ENCODE results near the gene MED13L.

MED13L gene

DNA sequence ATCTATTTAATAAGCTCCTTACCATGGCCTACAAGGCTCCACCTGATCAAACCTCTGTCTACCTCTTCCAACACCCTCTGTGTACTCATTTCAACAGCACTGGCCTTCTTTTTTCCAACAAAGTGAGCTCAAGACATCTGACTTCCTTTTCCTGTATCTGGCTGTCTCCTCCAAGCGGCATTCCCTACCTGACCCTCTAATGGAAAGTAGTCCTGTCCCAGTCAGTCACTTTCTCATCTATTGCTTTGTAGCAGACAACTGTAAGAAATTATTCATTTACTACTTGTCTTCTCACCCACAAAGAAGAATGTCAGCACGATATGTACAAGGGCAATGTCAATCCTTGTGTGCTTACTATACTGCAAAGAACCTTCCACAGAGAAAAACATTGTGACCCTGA is 149.6 kb downstream of the MED13L start:
- DNase-seq (ENCODE audit: low spot score): no peak

DNA sequence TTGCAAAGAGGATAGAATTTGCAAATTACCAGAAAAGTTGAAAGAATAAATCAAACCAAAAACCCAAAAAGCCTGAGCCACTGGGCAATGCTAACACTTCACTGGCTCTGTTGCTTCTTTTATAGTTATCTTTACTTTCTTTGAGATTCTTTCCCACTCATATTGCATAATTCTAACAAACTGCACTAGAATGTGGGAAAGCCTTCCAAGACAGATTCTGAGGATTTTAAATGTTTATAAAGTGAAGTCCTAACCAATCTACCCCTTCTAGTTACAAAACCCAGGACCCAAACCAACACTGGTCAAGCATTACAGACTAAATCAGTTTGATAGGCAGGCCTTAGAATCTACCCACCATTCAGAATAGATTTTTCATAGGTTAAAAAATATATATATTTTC is 150.9 kb downstream of the MED13L start:
- DNase-seq (ENCODE audit: low spot score): no peak

DNA sequence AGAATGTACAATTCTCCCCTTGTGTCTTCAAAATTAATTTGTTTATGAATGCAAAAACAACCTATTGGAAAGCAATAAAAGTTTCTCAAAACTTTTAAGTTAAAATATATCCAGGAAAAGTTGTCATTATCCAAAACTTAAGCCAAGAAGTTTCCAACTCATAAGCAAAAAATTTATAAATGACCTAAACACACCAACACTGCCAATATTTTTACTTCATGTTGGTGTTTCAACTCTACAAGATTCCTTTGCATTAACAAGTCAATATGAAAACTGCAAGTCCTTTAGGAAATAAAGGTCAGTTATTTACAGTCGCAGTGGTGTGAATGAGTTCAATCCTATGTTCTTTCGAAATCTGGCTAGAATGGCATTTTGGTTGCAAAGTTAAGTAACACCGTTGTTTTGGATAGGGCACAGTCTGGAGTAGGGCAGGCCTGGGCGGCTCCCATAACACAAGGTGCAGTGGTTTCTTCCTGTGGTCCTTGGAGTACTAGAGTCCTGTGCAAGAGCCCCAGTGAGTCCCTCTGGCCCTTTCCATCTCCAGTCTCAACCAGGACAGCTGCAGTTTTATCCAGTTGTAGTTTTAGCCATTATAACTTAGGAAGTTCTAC is 151.4 kb downstream of the MED13L start:
- no peak for DNase-seq (ENCODE audit: low spot score)

DNA sequence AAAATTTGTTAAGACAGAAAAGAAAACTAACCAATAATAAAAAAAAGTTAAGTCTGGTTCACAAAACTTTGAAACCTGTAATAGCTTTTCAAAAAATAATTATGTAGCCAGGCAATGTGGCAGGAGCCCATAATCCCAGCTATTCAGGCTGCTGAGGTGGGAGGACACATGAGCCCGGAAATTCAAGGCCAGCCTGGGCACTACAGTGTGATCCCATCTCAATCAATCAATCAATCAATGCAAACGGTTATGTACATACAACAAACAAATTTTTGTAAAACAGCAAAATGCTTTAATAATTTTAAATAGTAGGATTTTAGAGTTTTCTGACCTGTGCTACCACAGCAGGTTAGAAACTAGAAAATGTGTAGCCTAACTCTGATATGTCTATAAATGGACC is 152.4 kb downstream of the MED13L start:
- DNase-seq (ENCODE audit: low spot score): no peak

DNA sequence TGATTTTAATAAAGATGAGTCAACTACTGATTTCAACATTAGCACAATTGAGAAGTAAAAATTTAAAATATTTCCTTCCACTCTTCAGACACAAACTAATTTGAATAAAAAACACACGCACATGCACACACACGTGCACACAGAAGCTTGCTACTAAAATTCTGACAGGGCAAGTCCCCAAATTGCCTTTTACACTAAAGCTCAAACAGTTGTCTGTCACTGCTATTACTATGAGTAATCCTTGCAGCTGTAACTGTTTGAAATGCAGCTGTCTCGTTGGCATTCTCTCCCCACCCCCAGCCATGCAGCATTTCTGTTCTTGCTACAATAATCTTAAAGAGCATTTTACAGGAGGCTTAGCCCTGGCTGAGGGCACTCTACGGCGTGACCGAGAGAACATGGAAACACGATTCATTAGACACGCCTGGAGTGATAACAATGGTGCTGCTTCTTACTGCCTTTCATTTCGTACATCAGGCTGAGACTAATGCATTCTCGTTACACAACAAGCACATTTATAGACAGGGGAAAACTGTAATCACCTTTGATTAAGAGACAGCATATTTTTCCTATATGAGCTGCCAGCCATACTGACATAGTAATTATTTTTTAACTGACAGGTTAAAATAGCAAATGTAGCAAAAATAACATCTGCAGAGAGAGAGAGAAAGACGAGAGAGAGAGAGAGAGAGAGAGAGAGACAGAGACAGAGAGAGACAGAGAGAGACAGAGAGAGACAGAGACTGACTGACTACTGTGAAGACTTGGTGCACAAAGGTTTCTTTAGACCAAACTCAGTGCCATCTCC is 153.8 kb downstream of the MED13L start:
- DNase-seq (ENCODE audit: low spot score): peak; percentile 57

DNA sequence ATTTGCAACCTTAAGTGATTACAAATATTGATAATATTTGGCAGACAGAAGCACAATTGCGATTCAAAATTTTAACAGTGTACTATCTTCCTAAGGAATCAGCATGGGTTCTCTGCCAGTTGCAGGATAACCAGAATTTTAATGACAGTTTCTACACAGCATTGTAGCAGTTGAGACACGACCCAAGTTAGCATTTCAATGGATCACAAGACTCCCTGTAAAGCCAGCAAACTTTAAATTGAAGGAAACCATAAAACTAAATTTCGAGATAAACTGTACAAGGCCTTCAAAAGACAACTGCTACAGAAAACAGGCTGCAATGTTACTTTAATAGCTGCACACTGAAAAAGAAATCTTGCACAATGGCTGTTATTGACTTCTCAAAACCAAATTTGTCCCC is 154.9 kb downstream of the MED13L start:
- no peak for DNase-seq (ENCODE audit: low spot score)

DNA sequence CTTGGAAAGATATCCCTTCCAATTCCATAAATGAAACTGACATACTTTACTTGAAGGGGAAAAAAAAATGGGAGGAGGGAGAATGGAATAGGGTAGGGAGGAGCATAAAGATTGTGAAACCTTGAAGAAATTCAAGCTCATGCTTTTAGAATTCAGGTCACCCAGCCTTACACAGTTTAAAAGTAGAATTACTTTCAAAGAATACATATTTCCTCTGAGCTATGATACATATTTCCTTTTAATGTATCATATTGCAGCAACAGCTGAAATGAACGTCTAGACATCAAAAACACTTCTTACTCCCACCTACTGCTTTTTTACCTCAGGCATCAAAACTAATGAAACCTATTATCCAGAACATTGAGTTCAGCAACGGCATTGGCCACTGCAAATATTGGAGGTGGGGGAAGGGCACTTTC is 156.0 kb downstream of the MED13L start:
- DNase-seq (ENCODE audit: low spot score): no peak

DNA sequence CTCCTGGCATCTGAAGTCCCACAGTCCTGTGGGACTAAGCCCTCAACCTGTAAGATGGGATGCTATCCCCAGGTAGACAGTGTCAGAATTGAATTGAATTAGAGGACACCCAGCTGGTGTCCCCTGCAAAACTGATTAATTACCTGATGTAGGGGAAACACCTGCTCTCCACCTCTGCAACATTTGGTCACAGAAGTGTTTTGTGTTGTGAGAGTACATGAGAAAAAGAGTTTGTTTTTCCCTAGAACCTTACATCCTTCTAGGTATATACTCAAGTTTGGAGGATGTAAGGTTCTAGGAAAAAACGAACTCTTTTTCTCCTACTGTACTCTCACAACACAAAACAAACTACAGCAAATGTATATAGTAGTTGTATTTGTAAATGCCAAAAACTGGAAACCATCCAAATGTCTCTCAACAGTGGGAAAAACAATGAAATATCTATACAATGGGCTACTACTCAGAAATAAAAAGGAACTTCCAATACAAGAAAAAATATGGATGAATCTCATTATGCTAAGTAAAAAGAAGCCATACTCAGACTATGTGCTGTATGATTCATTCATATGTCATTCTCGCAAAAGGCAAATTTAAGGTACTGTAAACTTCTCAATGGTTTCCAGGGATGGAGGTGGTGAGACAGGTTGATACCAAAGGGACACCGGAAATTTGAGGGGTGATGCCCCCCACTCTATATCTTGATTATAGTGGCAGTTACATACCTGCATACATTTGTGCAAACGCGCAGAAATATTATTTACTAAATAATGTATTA is 160.7 kb downstream of the MED13L start:
- DNase-seq (ENCODE audit: low spot score): no peak

DNA sequence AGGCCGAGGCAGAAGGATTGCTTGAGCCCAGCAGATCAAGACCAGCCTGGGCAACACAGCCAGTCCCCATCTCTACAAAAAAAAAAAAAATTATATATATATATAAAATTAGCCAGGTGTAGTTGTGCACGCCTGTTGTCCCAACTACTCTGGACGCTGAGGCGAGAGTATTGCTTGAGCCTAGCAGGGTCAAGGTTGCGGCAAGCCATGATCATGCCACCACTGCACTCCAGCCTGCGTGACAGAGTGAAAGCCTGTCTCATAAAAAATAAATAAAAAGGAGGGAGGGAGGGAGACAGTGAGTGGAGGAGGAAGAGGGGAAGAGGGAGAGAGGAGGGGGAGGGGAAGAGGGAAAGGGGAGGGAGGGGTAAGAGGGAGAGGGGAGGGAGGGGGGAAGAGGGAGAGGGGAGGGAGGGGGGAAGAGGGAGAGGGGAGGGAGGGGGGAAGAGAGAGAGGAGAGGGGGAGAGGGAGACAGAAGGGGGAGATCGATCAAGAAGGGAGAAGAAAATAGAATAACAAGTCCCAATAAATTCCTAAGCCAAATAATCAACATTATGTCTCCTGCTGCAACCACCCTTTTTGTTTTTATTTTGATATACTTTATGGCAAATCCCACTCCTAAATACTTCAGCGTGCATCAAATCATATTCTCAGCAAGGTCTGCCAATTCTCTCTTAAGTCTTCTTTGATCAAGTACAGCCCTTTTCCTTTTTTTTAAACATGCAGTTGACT is 163.9 kb downstream of the MED13L start:
- no peak for DNase-seq (ENCODE audit: low spot score)

DNA sequence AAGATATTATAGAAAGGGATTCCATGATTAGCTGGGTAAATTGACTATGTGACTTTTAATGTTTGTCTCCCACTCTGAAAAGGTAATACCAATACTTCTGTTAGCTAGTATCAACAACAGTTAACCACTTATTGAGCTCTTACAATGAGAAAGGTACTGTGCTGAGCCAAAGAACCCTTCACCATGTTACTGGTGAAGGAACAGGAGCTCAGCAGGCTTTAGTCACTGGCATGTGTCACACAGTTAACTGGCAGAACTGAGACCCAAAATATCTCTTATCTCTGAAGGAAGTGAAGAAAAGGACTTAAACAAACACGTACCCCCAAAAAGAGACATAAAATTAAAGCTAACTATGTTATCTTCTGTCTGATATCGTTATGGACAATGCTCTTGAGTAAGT is 170.6 kb downstream of the MED13L start:
- no peak for DNase-seq (ENCODE audit: low spot score)

DNA sequence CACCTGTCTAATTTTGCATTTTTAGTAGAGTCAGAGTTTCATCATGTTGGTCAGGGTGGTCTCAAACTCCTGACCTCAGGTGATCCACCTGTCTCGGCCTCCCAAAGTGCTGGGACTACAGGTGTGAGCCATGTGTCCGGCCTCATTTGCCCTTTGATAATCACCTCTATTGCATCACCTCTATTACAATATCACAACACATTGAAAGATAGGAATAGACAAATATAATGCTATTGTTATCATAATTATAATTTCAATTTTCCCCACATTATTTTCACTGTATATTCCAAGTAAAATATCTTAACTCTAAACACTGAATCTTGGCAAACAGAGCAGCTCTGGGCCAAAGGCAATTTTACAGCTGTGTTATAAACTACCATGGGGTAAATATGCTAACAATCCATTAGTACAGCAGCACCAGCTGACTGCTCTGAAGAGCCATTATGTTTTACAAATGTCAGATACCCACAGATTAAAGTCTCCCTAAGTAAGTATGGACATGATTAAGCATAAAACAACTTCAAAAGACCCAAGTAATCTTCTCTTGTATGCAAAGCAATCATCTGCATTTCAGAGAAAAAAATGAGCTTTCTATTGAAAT is 173.2 kb downstream of the MED13L start:
- no peak for DNase-seq (ENCODE audit: low spot score)

DNA sequence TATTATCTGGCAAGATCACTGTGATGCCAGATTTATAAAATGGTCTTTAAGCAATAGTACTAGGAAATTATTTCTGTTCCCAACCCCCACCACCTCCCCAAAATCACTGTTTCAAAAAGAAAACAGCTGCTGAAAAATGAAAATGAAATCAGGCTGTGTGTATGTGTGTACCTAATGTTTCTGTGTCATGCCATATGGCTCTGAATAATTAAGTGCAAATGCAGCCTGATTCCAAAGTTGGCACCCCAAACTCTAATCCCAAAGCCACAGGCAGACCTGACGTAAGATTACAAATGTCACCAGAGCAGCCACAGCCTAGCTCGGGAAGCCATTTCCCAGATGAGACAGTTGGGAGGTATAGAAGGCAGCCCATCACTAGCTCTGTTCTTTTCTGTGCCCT is 175.5 kb downstream of the MED13L start:
- peak; percentile 78 for DNase-seq (ENCODE audit: low spot score)

DNA sequence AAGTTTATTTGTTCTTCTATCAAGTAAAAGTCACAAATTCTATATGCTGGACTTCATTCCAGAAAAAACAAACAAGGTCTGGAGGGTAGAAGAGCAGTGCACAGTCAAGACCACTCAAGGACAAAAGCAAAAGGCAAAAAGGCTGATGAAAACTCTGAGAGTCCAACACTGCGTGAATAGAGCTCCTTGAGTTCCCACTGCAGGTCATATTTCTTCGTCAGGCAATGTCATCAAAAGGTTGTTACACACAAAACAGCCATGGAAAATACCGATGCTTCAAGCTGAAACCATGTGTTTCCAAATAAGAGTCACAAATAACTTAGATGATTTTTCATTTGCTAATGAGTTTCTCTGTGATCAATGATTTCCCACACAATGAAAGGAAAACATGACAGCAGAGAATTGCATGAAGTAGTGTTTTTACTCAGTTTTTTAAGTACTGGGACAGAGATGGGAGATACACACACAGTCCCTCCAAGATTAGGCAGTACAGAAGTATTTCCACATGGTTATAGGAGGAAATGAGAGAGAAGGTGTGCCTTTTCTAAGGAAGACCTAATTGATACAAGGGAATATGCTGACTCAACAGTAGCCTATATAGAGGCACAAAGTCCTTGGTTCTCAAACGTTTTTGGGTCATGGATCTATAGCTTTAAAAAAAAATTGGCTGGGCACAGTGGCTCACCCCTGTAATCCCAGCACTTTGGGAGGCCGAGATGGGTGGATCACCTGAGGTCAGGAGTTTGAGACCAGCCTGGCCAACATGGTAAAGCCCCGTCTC is 177.7 kb downstream of the MED13L start:
- no peak for DNase-seq (ENCODE audit: low spot score)

DNA sequence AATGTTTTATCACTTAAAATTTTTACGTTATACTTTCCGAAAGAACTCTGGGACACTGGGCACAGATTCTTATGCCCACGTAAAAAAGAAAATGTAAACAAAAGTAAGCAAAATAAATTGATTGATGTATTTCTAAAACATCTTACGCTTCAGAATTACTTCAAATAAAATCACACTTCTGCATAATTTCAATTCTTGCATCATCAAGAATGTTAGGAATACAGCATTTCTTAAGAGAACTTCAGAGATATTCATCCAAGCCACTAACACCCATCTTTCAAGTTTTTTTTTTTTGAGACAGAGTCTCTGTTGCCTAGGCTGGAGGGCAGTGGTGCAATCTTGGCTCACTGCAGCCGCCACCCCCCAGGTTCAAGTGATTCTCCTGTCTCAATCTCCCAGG is 180.6 kb downstream of the MED13L start:
- no peak for DNase-seq (ENCODE audit: low spot score)

DNA sequence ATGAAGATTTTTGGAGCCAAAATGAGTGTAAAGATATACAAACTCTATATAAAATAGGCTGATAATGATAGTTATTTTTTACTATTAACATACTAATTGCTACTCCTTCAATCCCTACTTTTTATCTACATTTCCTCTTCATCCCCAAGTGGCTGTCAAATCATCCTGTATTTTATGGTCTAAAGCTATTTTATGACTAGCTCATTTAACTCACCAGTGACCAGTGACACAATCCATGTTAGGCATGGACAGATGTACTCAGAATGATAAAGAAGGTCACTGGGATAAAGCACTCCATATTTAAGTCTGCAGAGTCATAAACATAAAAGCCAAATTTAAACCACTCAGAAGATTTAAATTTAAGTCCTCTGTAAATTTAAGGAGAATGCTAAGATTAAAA is 183.0 kb downstream of the MED13L start:
- DNase-seq (ENCODE audit: low spot score): no peak

DNA sequence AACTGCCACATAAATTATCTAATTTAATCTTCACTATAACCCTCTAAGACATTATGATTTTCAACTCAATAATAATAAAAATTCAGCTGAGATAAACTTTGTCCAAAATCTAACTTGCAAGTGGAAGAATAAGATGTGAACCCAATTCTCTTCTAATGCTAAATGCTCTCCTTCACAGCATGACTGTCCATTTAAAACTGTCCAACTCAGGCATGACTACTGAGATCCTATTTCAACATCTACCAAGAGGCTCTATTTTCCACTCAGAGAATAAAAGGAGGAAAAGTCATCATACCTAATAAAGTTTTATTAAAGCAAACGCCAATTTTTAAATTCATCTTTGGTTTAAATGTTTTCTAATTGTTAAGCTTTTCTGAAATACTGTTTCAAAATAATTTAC is 183.6 kb downstream of the MED13L start:
- DNase-seq (ENCODE audit: low spot score): no peak

DNA sequence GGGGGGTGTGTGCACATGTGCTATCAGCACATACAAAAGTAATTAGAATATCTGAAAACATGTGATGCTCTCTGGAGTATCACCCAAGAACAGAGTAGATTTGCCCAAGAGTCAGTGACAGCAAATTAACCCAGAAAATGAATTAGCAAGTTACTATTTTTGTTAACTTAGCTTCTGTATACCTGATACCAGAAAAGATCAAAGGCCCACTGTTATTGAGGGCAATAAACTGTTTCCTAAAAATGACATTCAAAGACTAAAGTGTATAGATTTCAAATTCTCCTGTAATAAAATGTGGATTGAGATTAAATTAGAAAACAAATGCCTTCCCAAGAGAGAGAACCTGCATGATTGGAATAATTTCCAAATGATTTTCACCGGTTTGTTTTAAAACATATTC is 184.7 kb downstream of the MED13L start:
- no peak for DNase-seq (ENCODE audit: low spot score)

DNA sequence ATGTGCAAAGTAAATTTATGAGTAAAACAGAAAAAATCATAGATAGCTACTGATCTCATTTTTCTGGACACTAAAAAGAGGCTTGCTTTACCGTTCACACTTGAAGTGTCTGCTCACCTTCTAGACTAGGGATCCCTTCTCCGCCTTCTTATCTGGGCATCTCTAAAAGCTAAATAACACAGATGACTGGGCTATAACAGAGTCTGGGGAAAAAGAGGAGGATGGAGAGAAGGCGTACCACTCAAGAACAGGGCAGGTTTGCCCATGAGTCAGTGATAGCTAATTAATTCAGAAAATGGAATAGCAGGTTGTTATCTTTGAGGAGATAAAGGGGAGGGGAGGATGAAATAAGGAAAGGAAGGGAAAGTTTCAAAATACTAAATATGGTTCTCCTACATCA is 185.3 kb downstream of the MED13L start:
- DNase-seq (ENCODE audit: low spot score): no peak

DNA sequence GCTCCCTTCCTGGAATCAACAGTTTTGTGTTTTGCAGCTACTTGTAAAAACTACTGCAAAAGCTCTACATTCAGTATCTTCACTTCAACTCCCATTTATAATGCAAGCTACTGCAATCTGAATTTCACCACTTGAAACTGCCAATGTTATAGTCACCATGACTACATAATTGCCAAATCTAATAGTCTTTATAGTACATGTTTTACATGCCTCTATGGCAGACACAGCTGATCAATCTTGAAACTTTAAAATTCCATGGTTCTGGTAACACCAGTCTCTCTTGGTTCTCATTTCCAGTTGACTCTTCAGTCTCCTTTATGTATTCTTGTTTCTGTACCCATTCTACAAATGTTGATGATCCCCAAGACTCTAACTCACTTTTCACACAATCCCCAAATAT is 185.9 kb downstream of the MED13L start:
- DNase-seq (ENCODE audit: low spot score): no peak

DNA sequence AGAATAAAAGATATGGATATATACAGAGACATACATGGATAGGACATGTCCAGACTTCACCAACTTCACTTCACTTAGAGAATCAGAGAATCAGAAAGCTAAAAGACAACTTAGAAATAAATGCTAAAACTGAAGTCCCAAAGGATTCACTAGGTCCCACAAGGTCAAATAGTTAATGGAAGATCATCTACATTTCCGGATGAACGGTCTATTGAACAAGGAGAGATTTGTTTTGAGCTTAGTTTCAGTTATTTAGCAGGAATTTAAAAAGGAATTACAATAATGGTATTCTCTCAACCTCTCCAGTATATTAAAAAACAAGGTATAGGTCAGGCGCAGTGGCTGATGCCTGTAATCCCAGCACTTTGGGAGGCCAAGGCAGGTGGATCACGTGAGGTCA is 187.0 kb downstream of the MED13L start:
- no peak for DNase-seq (ENCODE audit: low spot score)

DNA sequence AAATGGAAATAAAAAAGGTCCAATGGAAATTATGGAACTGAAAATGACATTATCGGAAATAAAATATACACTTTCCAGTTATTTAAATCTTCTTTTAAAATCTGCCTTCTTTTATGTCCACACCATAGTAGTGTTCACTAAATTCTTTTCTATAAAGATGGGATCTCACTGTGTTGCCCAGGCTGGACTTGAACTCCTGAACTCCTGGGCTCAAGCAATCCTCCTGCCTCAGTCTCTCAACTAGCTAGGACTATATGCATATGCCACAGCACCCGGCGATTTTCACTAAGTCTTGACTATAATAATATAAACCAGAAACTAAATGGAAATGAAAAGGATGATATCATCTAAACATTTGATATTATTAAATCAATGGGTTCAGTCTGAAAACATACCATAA is 188.4 kb downstream of the MED13L start:
- no peak for DNase-seq (ENCODE audit: low spot score)
